B cell (primary cell): ENCODE measurements around the gene AURKA. TPM values are rescaled to one million over a fixed set of nuclear protein-coding genes. Genes with fewer than 3 reads are reported as not detected.

Experiments
- ATAC-seq: fragments of 200-7000 bp; cut with Tn5 transposase; one replicate; pipeline ENCODE4 v1.10.0; 2021; ENCODE audit warnings: low read depth, mild to moderate bottlenecking, moderate number of reproducible peaks, moderate library complexity
- CTCF ChIA-PET: fragments of 350-600 bp; sonication (Branson Sonifier 250); formaldehyde crosslinking; loops from one replicate; lab custom pipeline; 2021; ENCODE audit warnings: antibody characterized with exemption, inconsistent platforms; lab: Charles Lee
- POLR2A ChIA-PET: fragments of 350-600 bp; sonication (Branson Sonifier 250); formaldehyde crosslinking; loops from one replicate; lab custom pipeline; 2021; ENCODE audit warnings: antibody characterized with exemption; lab: Charles Lee
- DNase-seq: peaks from one replicate; pipeline ENCODE4 v3.0.0; 2013
- H2AFZ ChIP-seq: 2 replicates; pipeline ENCODE4 v1.6.1; 2012; ENCODE audit warnings: mild to moderate bottlenecking, low read depth, low read length; ENCODE audit not compliant: insufficient read depth, poor library complexity, severe bottlenecking
- H3K27ac ChIP-seq, 2 donors: 1 replicate in 1 of 2; 2 replicates in 1 of 2; pipeline ENCODE4 v1.5.1; 2012 to 2013; ENCODE audit warnings: low read length in 2 of 2, mild to moderate bottlenecking in 2 of 2, moderate library complexity in 1 of 2
- H3K27me3 ChIP-seq, 4 experiments: fragments of 200-600 bp in 1 of 4; sonication (generic) in 1 of 4; replicated peaks in 1 of 4; 1 replicate in 2 of 4; 2 replicates in 2 of 4; pipeline versions ENCODE4 v1.6.1 to v1.7.0; 2013 to 2016; ENCODE audit warnings: low read length in 3 of 4, mild to moderate bottlenecking in 2 of 4, mixed read lengths in 1 of 4, moderate library complexity in 1 of 4; ENCODE audit not compliant: insufficient read depth in 4 of 4, control insufficient read depth in 3 of 4; ENCODE audit errors: control extremely low read depth in 1 of 4
- H3K36me3 ChIP-seq, 2 experiments: replicated peaks in 1 of 2; 1 replicate in 1 of 2; 2 replicates in 1 of 2; pipeline versions ENCODE4 v1.6.1 to v1.7.1; 2013; ENCODE audit warnings: low read length in 1 of 2; ENCODE audit not compliant: insufficient read depth in 2 of 2, control insufficient read depth in 1 of 2; ENCODE audit errors: control extremely low read depth in 1 of 2, extremely low read depth in 1 of 2
- H3K4me1 ChIP-seq, 2 donors: fragments of 200-600 bp in 1 of 2; sonication (generic) in 1 of 2; 1 replicate in 1 of 2; 2 replicates in 1 of 2; pipeline versions ENCODE4 v1.5.1 to v1.6.1; 2013 to 2017; ENCODE audit warnings: low read length in 2 of 2; ENCODE audit not compliant: control insufficient read depth in 2 of 2, insufficient read depth in 2 of 2
- H3K4me2 ChIP-seq: replicated peaks from 2 replicates; pipeline ENCODE3; 2012; ENCODE audit warnings: mild to moderate bottlenecking, low read depth, low read length; ENCODE audit not compliant: poor library complexity, severe bottlenecking
- H3K4me3 ChIP-seq, 5 experiments: fragments of 200-600 bp in 1 of 5; sonication (generic) in 1 of 5; 1 replicate in 3 of 5; 2 replicates in 2 of 5; pipeline versions ENCODE4 v1.5.1 to v1.7.0; 2011 to 2016; ENCODE audit warnings: low read length in 4 of 5, mild to moderate bottlenecking in 4 of 5, low read depth in 2 of 5, control low read depth in 1 of 5, moderate library complexity in 1 of 5; ENCODE audit not compliant: insufficient read depth in 1 of 5; ENCODE audit errors: control extremely low read depth in 1 of 5, extremely low read depth in 1 of 5
- H3K79me2 ChIP-seq: fragments of 200-600 bp; sonication (generic); one replicate; pipeline ENCODE4 v1.6.0; 2016; ENCODE audit warnings: low read length; ENCODE audit not compliant: control insufficient read depth, insufficient read depth
- H3K9ac ChIP-seq: fragments of 200-600 bp; sonication (generic); 2 replicates; pipeline ENCODE4 v1.6.1; 2017; ENCODE audit warnings: mild to moderate bottlenecking, low read length, moderate library complexity
- H3K9me3 ChIP-seq, 3 donors: one replicate each; pipeline versions ENCODE4 v1.6.1 to v1.7.1; 2013; ENCODE audit warnings: low read length in 2 of 3; ENCODE audit not compliant: control insufficient read depth in 2 of 3, insufficient read depth in 1 of 3; ENCODE audit errors: control extremely low read depth in 1 of 3
- H4K20me1 ChIP-seq: 2 replicates; pipeline ENCODE4 v1.6.0; 2012; ENCODE audit warnings: mild to moderate bottlenecking, low read length; ENCODE audit not compliant: insufficient read depth, control insufficient read depth, poor library complexity, severe bottlenecking
- H3K27ac Mint-ChIP-seq: one replicate; pipeline ENCODE4 v1.8.0; 2021; ENCODE audit warnings: mixed read lengths
- H3K27me3 Mint-ChIP-seq: one replicate; pipeline ENCODE4 v1.8.0; 2021; ENCODE audit warnings: mixed read lengths
- H3K4me1 Mint-ChIP-seq: one replicate; pipeline ENCODE4 v1.8.0; 2021; ENCODE audit warnings: mixed read lengths
- H3K4me3 Mint-ChIP-seq: one replicate; pipeline ENCODE4 v1.8.0; 2021; ENCODE audit warnings: mixed read lengths
- H3K9me3 Mint-ChIP-seq: one replicate; pipeline ENCODE4 v1.8.0; 2022; ENCODE audit warnings: mixed read lengths; ENCODE audit not compliant: insufficient read depth
- EZH2 ChIP-seq: IDR thresholded peaks from 2 replicates; pipeline ENCODE4 v1.6.1; 2012; ENCODE audit warnings: borderline replicate concordance, low read depth, mild to moderate bottlenecking, moderate library complexity, low read length; ENCODE audit not compliant: insufficient read depth, poor library complexity, severe bottlenecking
- WGBS: methylation state at CpG from one replicate; pipeline ENCODE4 v1.1.5; 2013; ENCODE audit warnings: missing lambda C conversion rate; ENCODE audit not compliant: insufficient coverage; 5-methylcytosine and 5-hydroxymethylcytosine counted together
- intact Hi-C: fragments of 100-400 bp; cut with micrococcal nuclease; formaldehyde crosslinking; loops from one replicate; pipeline ENCODE4 v1.10.0; 2022
- polyA plus RNA-seq: library from polyadenylated mRNA; depleted of rRNA; stranded (reverse); fragments of >200 nt; gene quantifications from 2 replicates; pipeline ENCODE4 v1.2.3, GENCODE V29; 2012
- total RNA-seq, 2 donors: library from RNA; stranded (reverse); fragments of 120-200 nt in 1 of 2; gene quantifications; 1 replicate in 1 of 2; 2 replicates in 1 of 2; pipeline versions ENCODE4 v1.2.3 to v1.2.4, GENCODE V29; 2013 to 2022
- TF ChIP-seq, protein P1 (sequence below): fragments of 200-600 bp; IDR thresholded peaks from one replicate; pipeline ENCODE4 v1.8.0; 2022; ENCODE audit warnings: antibody characterized with exemption, mild to moderate bottlenecking

The AURKA gene
- total and polyA plus RNA-seq, 2 donors (not counting 1 experiment from before 2014, with no cell fraction given): 0.86 to 3.9 TPM

DNA sequence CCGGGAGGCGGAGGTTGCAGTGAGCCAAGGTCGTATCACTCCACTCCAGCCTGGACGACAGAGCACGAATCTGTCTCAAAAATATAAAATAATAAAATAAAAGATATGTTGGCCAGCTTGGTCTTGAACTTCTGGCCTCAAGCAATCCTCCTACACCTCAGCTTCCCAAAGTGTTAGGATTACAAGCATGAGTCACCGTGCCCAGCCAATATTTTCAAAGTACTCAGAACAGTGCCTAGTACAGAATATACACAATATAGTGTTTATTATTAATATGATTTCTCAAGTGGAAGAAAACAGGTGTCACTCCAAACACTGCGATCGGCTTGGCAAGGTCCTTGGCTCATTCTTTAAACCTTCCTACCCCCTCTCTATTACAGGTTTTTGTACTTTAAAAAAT, 30.1 kb downstream of the AURKA start:
- no peak overlapping the region for H2AFZ ChIP-seq
- Mint-ChIP-seq H3K27me3 (no peaks in the 10 kb centered on the region), H3K4me1 (peaks cover 14% of the 10 kb centered on the region), H3K4me3 (no peak overlapping the region), H3K9me3 (no peaks in the 10 kb centered on the region), H3K27ac (no peak overlapping the region)
- H4K20me1 ChIP-seq: no peaks in the 10 kb centered on the region
- H3K9me3 ChIP-seq: no peaks in the 10 kb centered on the region
- H3K27ac ChIP-seq: no peak overlapping the region
- no CpG with 5 or more reads among the region's 8 CpGs for WGBS
- peaks cover 0 to 15% of the 10 kb centered on the region in 2 donors for H3K4me1 ChIP-seq
- ATAC-seq (no peak), DNase-seq (no peak)
- ChIA-PET POLR2A (no interaction called here), CTCF (no interaction called here)
- no peaks in the 10 kb centered on the region for H3K79me2 ChIP-seq
- H3K9ac ChIP-seq: no peak overlapping the region
- intact Hi-C loops: no loop called here
- no peaks in the 10 kb centered on the region for H3K27me3 ChIP-seq
- no peak overlapping the region for H3K4me3 ChIP-seq
- TF ChIP-seq, protein P1, sequence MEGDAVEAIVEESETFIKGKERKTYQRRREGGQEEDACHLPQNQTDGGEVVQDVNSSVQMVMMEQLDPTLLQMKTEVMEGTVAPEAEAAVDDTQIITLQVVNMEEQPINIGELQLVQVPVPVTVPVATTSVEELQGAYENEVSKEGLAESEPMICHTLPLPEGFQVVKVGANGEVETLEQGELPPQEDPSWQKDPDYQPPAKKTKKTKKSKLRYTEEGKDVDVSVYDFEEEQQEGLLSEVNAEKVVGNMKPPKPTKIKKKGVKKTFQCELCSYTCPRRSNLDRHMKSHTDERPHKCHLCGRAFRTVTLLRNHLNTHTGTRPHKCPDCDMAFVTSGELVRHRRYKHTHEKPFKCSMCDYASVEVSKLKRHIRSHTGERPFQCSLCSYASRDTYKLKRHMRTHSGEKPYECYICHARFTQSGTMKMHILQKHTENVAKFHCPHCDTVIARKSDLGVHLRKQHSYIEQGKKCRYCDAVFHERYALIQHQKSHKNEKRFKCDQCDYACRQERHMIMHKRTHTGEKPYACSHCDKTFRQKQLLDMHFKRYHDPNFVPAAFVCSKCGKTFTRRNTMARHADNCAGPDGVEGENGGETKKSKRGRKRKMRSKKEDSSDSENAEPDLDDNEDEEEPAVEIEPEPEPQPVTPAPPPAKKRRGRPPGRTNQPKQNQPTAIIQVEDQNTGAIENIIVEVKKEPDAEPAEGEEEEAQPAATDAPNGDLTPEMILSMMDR: no peak
- no peak for TF ChIP-seq EZH2
- no peaks in the 10 kb centered on the region for H3K36me3 ChIP-seq
- no peak overlapping the region for H3K4me2 ChIP-seq

DNA sequence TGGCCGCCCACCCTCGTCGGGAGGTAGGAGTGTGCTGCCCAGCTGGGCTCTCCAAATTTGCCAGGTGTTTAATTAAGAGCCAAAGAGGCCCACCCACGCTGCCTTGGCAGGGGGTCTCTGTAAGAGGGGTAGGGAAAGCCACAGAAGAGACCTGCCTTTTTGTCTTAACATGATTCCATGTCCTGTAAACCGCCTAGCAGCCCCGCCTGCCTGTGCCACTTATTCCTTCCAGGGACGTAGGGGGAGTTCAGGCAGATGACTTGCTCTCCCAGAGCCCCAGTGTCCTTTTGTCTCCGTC, 31.2 kb downstream of the AURKA start:
- TF ChIP-seq EZH2: no peak
- TF ChIP-seq, protein P1: no peak
- H4K20me1 ChIP-seq: no peaks in the 10 kb centered on the region
- WGBS: 97% methylated on average over 8 of the region's 8 CpGs
- Mint-ChIP-seq H3K27ac (no peak overlapping the region), H3K27me3 (no peaks in the 10 kb centered on the region), H3K9me3 (no peaks in the 10 kb centered on the region), H3K4me3 (peak overlapping the region; percentile 89), H3K4me1 (peaks cover 14% of the 10 kb centered on the region)
- peaks cover 0 to 15% of the 10 kb centered on the region in 2 donors for H3K4me1 ChIP-seq
- no peaks in the 10 kb centered on the region for H3K36me3 ChIP-seq
- ATAC-seq (no peak), DNase-seq (no peak)
- no peak overlapping the region for H3K4me2 ChIP-seq
- H3K79me2 ChIP-seq: no peaks in the 10 kb centered on the region
- ChIA-PET POLR2A (no interaction called here), CTCF (no interaction called here)
- no peak overlapping the region for H3K9ac ChIP-seq
- H3K27ac ChIP-seq: no peak overlapping the region
- no peaks in the 10 kb centered on the region for H3K27me3 ChIP-seq
- no peaks in the 10 kb centered on the region for H3K9me3 ChIP-seq
- H3K4me3 ChIP-seq: no peak overlapping the region
- intact Hi-C loops: no loop called here
- no peak overlapping the region for H2AFZ ChIP-seq
